Measurements from ENCODE around the gene VPS35L. TPM values are rescaled to one million over a fixed set of nuclear protein-coding genes. Genes with fewer than 3 reads are reported as not detected.

Gene VPS35L
- total RNA-seq, 1 donor from 2014 or later: 30.1 TPM

GRCh38 chr16:19718624-19718965, 163.1 kb downstream of the VPS35L start:
- intact Hi-C loops (cut with DNase I): loop anchor here (1.0 kb wide), 1 partner anchor 165 kb away; no protein-coding TSS in a partner anchor

DNA sequence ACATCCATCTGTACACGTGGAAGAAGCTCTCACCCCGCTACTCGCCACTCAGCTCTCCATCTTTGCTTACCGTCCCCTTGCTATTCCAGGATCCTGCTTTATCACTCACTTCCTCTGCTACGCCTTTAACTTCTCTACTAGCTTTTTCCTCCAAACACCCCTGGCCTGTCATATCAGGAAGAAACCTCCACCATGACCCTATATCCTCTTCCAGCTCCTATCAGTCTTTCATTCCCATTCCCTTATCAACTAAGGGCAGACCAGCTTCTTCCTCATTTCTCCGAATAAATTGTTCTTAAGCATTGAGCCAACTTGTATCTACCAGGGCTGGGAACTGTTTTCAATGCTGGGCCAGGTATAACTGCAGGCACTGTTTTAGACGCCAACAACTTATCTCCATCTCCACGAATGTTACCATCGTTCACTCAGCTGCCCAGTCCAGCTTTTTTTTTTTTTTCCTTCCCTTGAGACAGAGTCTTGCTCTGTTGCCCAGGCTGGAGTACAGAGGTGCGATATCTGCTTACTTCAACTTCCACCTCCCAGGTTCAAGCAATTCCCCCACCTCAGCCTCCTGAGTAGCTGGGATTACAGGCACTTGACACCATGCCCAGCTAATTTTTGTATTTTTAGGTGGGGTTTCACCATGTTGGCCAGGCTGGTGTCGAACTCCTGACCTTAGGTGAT, 166.9 kb downstream of the VPS35L start:
- intact Hi-C loops (cut with DNase I): no loop called here
- peak; percentile 51 for DNase-seq (ENCODE audit: low spot score)

More at GRCh38 chr16:19718624-19718965, 163.1 kb downstream of the VPS35L start:
- DNase-seq (ENCODE audit: low spot score): no peak

- intact Hi-C loops (cut with DNase I): no loop called here
- DNase-seq (ENCODE audit: low spot score): no peak
Observed at GRCh38 chr16:19722981-19723380, 167.5 kb downstream of the VPS35L start.

DNA sequence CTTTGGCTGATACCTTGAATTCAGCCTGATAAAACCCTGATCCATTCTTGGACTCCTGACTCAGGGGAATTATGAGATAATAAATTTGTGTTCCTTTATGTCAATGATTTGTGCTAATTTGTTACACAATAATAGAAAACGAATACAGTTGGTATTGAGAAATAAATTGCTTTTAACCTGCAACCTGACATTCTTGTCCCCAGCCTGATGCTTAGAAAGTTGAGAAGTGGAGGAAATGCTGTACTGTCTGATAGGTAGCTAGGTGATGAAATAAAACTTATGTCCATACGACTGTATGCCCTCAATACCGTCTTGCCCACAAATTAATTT, 173.1 kb downstream of the VPS35L start:
- no peak for DNase-seq (ENCODE audit: low spot score)
- intact Hi-C loops (cut with DNase I): no loop called here

- DNase-seq (ENCODE audit: low spot score): no peak
- intact Hi-C loops (cut with DNase I): no loop called here
Observed at GRCh38 chr16:19733551-19733950, 178.0 kb downstream of the VPS35L start.

GRCh38 chr16:19735074-19735867, 179.8 kb downstream of the VPS35L start:
- no peak for DNase-seq (ENCODE audit: low spot score)
- intact Hi-C loops (cut with DNase I): no loop called here

DNA sequence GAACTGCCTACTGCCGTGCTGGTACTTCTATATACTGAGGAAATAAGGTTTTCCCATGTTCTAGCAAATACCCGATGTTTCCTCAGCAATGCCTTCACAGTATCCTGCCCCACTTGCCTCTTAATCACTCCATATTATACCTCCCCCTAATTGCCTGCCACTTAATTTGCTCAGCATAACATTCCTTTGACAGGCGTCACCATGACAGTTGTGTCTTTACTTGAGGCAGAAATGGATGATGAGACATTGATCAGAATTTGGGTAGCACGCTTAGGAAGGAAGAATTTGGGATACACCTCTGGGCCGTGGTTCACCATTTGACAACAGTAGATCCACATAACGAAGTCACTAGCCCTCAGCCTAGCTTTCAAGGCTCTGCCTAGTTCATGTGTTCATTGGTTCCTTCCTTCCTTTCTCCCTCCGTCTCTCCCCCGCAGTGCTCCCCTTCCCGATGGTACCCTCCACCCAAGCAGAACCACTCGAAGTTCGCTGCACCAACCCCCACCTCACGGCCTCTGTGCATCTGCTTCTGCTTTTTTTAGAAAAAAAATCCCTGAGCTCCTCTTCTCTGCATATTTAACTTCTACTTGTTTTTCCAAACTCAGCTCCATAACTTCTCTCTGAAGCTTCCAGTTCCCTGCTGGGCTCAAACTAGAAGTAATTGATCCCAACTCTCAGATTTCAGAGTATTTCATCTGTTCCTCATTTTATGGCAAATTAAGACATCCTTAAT, 182.0 kb downstream of the VPS35L start:
- no peak for DNase-seq (ENCODE audit: low spot score)
- intact Hi-C loops (cut with DNase I): no loop called here

- no peak for DNase-seq (ENCODE audit: low spot score)
- intact Hi-C loops (cut with DNase I): no loop called here
Observed at GRCh38 chr16:19741354-19741753, 185.9 kb downstream of the VPS35L start.

GRCh38 chr16:19743816-19744159, 188.3 kb downstream of the VPS35L start:
- intact Hi-C loops (cut with DNase I): no loop called here
- DNase-seq (ENCODE audit: low spot score): no peak

DNA sequence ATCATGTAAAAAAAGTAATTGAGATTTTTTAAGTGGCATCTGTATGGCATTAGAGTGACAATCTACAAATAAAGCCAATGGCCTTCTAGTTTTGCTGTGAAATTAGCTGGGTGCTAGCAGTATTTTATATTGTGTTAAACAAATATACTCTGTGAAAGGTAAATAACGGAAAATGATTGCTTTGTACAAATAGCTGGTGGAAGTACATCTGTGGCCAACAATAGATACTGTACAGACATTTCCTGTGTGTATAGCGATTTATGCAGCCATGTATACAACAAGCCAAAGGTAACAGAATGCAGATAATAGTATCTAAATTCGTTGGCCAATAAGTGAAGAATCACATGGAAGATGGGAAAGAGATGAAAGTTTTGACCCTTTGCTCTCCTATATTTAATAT, 189.2 kb downstream of the VPS35L start:
- DNase-seq (ENCODE audit: low spot score): no peak
- intact Hi-C loops (cut with DNase I): no loop called here

GRCh38 chr16:19745286-19746010, 189.9 kb downstream of the VPS35L start:
- DNase-seq (ENCODE audit: low spot score): no peak
- intact Hi-C loops (cut with DNase I): no loop called here

- intact Hi-C loops (cut with DNase I): no loop called here
- DNase-seq (ENCODE audit: low spot score): no peak
Observed at GRCh38 chr16:19746561-19746960, 191.1 kb downstream of the VPS35L start.

GRCh38 chr16:19748389-19749168, 193.1 kb downstream of the VPS35L start:
- intact Hi-C loops (cut with DNase I): no loop called here

GRCh38 chr16:19749571-19750080, 194.1 kb downstream of the VPS35L start:
- intact Hi-C loops (cut with DNase I): loop anchor here (5.0 kb wide), 1 partner anchor 53 kb away; no protein-coding TSS in a partner anchor

More at GRCh38 chr16:19748389-19749168, 193.1 kb downstream of the VPS35L start:
- no peak for DNase-seq (ENCODE audit: low spot score)

More at GRCh38 chr16:19749571-19750080, 194.1 kb downstream of the VPS35L start:
- DNase-seq (ENCODE audit: low spot score): no peak

Other genes with a start within 250 kb of the VPS35L start
- not detected for gene TMC5, start 137.8 kb upstream of the VPS35L start, total RNA-seq
- gene GDE1, start 33.6 kb upstream of the VPS35L start, total RNA-seq: 89.1 TPM
- gene CCP110, start 31.8 kb upstream of the VPS35L start, total RNA-seq: 7.3 TPM
- 6.8 TPM for gene KNOP1, start 162.5 kb downstream of the VPS35L start, total RNA-seq
- gene IQCK, start 162.6 kb downstream of the VPS35L start, total RNA-seq: 7.3 TPM

Data from cardiac septum (tissue), 1 donor.